Calu3 (cell line): ENCODE results near the gene COL13A1. TPM values are rescaled to one million over a fixed set of nuclear protein-coding genes. Genes with fewer than 3 reads are reported as not detected.

Experiments used
- BruUV-seq: library from RNA; stranded (reverse); fragments of 400-500 nt; replicated peaks from 2 replicates; lab custom pipeline; 2021; lab: Mats Ljungman, UMichigan
- CTCF ChIA-PET: fragments of 300-600 bp; sonication (Branson Sonifier 250); formaldehyde crosslinking; loops from one replicate; lab custom pipeline; 2022; ENCODE audit warnings: antibody characterized with exemption; lab: Charles Lee
- DNase-seq: peaks from one replicate; pipeline ENCODE4 v3.0.0; 2022
- H3K27ac Mint-ChIP-seq: one replicate; pipeline ENCODE4 v1.8.0; 2022; ENCODE audit warnings: mixed read lengths; ENCODE audit not compliant: unreplicated experiment
- H3K27me3 Mint-ChIP-seq: one replicate; pipeline ENCODE4 v1.8.0; 2022; ENCODE audit warnings: mixed read lengths; ENCODE audit not compliant: unreplicated experiment
- H3K36me3 Mint-ChIP-seq: one replicate; pipeline ENCODE4 v1.8.0; 2022; ENCODE audit warnings: mild to moderate bottlenecking, moderate library complexity, mixed read lengths; ENCODE audit not compliant: insufficient read depth, unreplicated experiment
- H3K4me1 Mint-ChIP-seq: one replicate; pipeline ENCODE4 v1.8.0; 2022; ENCODE audit warnings: mild to moderate bottlenecking, low read depth, mixed read lengths; ENCODE audit not compliant: unreplicated experiment
- H3K4me3 Mint-ChIP-seq: one replicate; pipeline ENCODE4 v1.8.0; 2022; ENCODE audit warnings: mild to moderate bottlenecking, low read depth, moderate library complexity, mixed read lengths; ENCODE audit not compliant: unreplicated experiment
- H3K9me3 Mint-ChIP-seq: one replicate; pipeline ENCODE4 v1.8.0; 2022; ENCODE audit warnings: low read depth, mixed read lengths; ENCODE audit not compliant: unreplicated experiment
- CTCF ChIP-seq: fragments of 200-600 bp; IDR thresholded peaks from one replicate; pipeline ENCODE4 v1.8.0; 2022; ENCODE audit warnings: antibody characterized with exemption; ENCODE audit not compliant: unreplicated experiment
- intact Hi-C: fragments of 100-400 bp; cut with micrococcal nuclease; formaldehyde crosslinking; loops from one replicate; pipeline ENCODE4 v1.10.0; 2022; ENCODE audit not compliant: unreplicated experiment
- total RNA-seq: library from RNA; stranded (reverse); gene quantifications from 2 replicates; pipeline ENCODE4 v1.2.3, GENCODE V29; 2022

COL13A1 gene
- total RNA-seq, 1 experiment from 2014 or later = 0.24 TPM

- Mint-ChIP-seq H3K9me3 (no peaks in the 10 kb centered on the region), H3K27me3 (peaks cover 50% of the 10 kb centered on the region), H3K36me3 (no peaks in the 10 kb centered on the region), H3K4me1 (peaks cover 8% of the 10 kb centered on the region), H3K27ac (no peak overlapping the region), H3K4me3 (no peak overlapping the region)
- intact Hi-C loops = no loop called here
- DNase-seq = no peak
- CTCF ChIA-PET = no interaction called here
- no TSS peak for BruUV-seq
- TF ChIP-seq CTCF = no peak
Measured at GRCh38 chr10:69761320-69761719, 40.4 kb upstream of the COL13A1 start.

GRCh38 chr10:69766161-69766910 lies 35.4 kb upstream of the COL13A1 start:
- intact Hi-C loops = no loop called here
- no peaks in the 10 kb centered on the region for H3K9me3 Mint-ChIP-seq
- CTCF ChIA-PET = interaction anchor here (0.6 kb wide), 1 partner anchor 98 kb away, joined by 3 read pairs; no protein-coding TSS in a partner anchor
- no peak for TF ChIP-seq CTCF
- peaks cover 32% of the 10 kb centered on the region for H3K4me1 Mint-ChIP-seq
- DNase-seq = no peak
- no peak overlapping the region for H3K4me3 Mint-ChIP-seq
- H3K36me3 Mint-ChIP-seq = peaks cover 5% of the 10 kb centered on the region
- peaks cover 40% of the 10 kb centered on the region for H3K27me3 Mint-ChIP-seq
- no peak overlapping the region for H3K27ac Mint-ChIP-seq
- BruUV-seq = no TSS peak

DNA sequence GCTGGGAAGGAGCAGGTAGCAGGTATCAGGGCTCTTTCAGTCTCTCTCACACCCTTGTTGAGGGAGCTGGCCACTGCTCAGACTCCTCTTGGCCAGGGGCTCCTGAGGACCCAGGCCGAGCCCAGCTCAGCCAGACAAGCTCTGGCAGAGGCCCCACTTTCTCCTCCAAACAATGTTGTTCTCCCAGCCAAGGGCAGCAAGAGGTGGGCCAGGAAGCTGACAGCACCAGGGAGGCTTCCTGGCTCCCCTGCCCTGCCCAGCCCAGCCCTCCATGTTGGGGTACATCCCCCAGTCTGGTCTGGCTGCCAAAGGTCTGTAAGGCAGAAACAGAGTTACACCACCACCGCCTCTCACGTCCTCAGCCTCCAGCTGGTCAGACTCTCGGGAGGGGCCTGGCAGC lies 33.9 kb upstream of the COL13A1 start:
- H3K27me3 Mint-ChIP-seq = peaks cover 28% of the 10 kb centered on the region
- TF ChIP-seq CTCF = no peak
- H3K4me1 Mint-ChIP-seq = peaks cover 32% of the 10 kb centered on the region
- CTCF ChIA-PET = interaction anchor here (1.9 kb wide), 1 partner anchor 10 kb away, joined by 6 read pairs; no protein-coding TSS in a partner anchor
- no TSS peak for BruUV-seq
- peaks cover 5% of the 10 kb centered on the region for H3K36me3 Mint-ChIP-seq
- H3K9me3 Mint-ChIP-seq = no peaks in the 10 kb centered on the region
- no peak for DNase-seq
- intact Hi-C loops = no loop called here
- H3K4me3 Mint-ChIP-seq = no peak overlapping the region
- H3K27ac Mint-ChIP-seq = no peak overlapping the region

DNA sequence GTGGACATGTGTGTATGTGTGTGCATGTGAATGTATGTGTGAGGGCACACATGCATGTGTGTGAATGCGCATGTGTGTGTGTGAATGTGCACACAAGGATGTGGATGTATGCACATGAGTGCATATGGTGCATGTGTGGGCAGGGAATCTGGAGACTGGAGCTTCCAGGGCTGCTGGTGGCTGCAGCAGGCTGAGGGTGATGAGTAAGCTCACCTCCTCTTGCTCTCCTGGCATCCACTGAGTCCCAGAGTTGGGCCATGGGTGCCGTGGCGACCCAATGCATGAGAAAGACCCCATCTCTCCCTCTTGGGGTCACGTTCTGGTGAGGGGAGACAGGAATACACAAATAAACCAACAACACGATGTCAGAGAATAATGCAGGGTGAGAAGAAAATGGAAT lies 33.3 kb upstream of the COL13A1 start:
- Mint-ChIP-seq H3K9me3 (no peaks in the 10 kb centered on the region), H3K36me3 (peaks cover 5% of the 10 kb centered on the region), H3K4me1 (peaks cover 32% of the 10 kb centered on the region), H3K4me3 (no peak overlapping the region), H3K27me3 (peaks cover 22% of the 10 kb centered on the region), H3K27ac (no peak overlapping the region)
- intact Hi-C loops = no loop called here
- no peak for TF ChIP-seq CTCF
- no peak for DNase-seq
- CTCF ChIA-PET = interaction anchor here (1.7 to 2.0 kb wide), 3 partner anchors 10 to 190 kb away, joined by 3 to 6 read pairs (median 5); no protein-coding TSS in a partner anchor
- no TSS peak for BruUV-seq
